Stimulated activated CD4-positive, alpha-beta T cell treated with anti-CD3 and anti-CD28 coated beads, Interleukin-1b, Interleukin-23, amount 100 ng/mL, for 48 hours (primary cell): ENCODE data around the gene ABCA4.
"Not testable (repeated sequence)": the region's sequence is repeated elsewhere in the genome, so short reads cannot be mapped to it uniquely, and the experiment has no call there.

Source experiments
- DNase-seq: peaks from one replicate; pipeline ENCODE4 v3.0.0-alpha.2; 2020

ABCA4 gene

GRCh38 chr1:94120991-94121390, at the start of gene ABCA4:
Gene ABCA4, minus strand, starts transcription at chr1:94121148. Its CDS starts 103 bp downstream, at chr1:94121045.
- no peak for DNase-seq

GRCh38 chr1:94169126-94169525, 48.2 kb upstream of the ABCA4 start:
- DNase-seq: no peak

GRCh38 chr1:94165843-94166242, 44.9 kb upstream of the ABCA4 start:
- no peak for DNase-seq

GRCh38 chr1:94164885-94165284, 43.9 kb upstream of the ABCA4 start:
- DNase-seq: not testable (repeated sequence)

GRCh38 chr1:94164121-94164520, 43.2 kb upstream of the ABCA4 start:
- not testable (repeated sequence) for DNase-seq

GRCh38 chr1:94163249-94163648, 42.3 kb upstream of the ABCA4 start:
- DNase-seq: not testable (repeated sequence)

GRCh38 chr1:94160811-94161210, 39.9 kb upstream of the ABCA4 start:
- no peak for DNase-seq

- no peak for DNase-seq
These were observed 35.2 kb upstream of the ABCA4 start for GRCh38 chr1:94156096-94156625.

- DNase-seq: no peak
These were observed 34.0 kb upstream of the ABCA4 start for GRCh38 chr1:94154989-94155388.

GRCh38 chr1:94153133-94153532, 32.2 kb upstream of the ABCA4 start:
- no peak for DNase-seq

GRCh38 chr1:94149166-94149565, 28.2 kb upstream of the ABCA4 start:
- not testable (repeated sequence) for DNase-seq

- no peak for DNase-seq
These were observed 25.3 kb upstream of the ABCA4 start for GRCh38 chr1:94146273-94146672.

GRCh38 chr1:94144836-94145235, 23.9 kb upstream of the ABCA4 start:
- DNase-seq: no peak

- DNase-seq: no peak
These were observed 22.8 kb upstream of the ABCA4 start for GRCh38 chr1:94143809-94144176.

- no peak for DNase-seq
These were observed 22.3 kb upstream of the ABCA4 start for GRCh38 chr1:94143173-94143808.

- DNase-seq: no peak
These were observed 21.6 kb upstream of the ABCA4 start for GRCh38 chr1:94142583-94142982.

GRCh38 chr1:94142022-94142421, 21.1 kb upstream of the ABCA4 start:
- no peak for DNase-seq

GRCh38 chr1:94132111-94132510, 11.2 kb upstream of the ABCA4 start:
- no peak for DNase-seq

- no peak for DNase-seq
These were observed 10.1 kb upstream of the ABCA4 start for GRCh38 chr1:94130851-94131595.

- DNase-seq: no peak
These were observed 5.7 kb upstream of the ABCA4 start for GRCh38 chr1:94126651-94127050.

GRCh38 chr1:94125551-94126514, 4.9 kb upstream of the ABCA4 start:
- DNase-seq: no peak

- no peak for DNase-seq
These were observed 3.6 kb upstream of the ABCA4 start for GRCh38 chr1:94124538-94124937.
